Stimulated activated CD4-positive, alpha-beta T cell treated with anti-CD3 and anti-CD28 coated beads, Interleukin-2, amount 100 ng/mL, for 4 hours (primary cell): Measurements from ENCODE around the gene SMAD7.

Source experiments
- DNase-seq: peaks from one replicate; pipeline ENCODE4 v3.0.0-alpha.2; 2020; ENCODE audit warnings: low read depth

The SMAD7 gene

GRCh38 chr18:48893608-48894600 lies 56.9 kb downstream of the SMAD7 start:
- DNase-seq: no peak

GRCh38 chr18:48893061-48893607 lies 57.6 kb downstream of the SMAD7 start:
- DNase-seq: no peak

GRCh38 chr18:48892146-48892855 lies 58.5 kb downstream of the SMAD7 start:
- no peak for DNase-seq

GRCh38 chr18:48891721-48892120 lies 59.0 kb downstream of the SMAD7 start:
- no peak for DNase-seq

GRCh38 chr18:48889981-48890762 lies 60.6 kb downstream of the SMAD7 start:
- no peak for DNase-seq

GRCh38 chr18:48889115-48889941 lies 61.4 kb downstream of the SMAD7 start:
- no peak for DNase-seq

GRCh38 chr18:48888773-48889080 lies 62.0 kb downstream of the SMAD7 start:
- no peak for DNase-seq

GRCh38 chr18:48887905-48888772 lies 62.6 kb downstream of the SMAD7 start:
- DNase-seq: no peak

GRCh38 chr18:48887294-48887904 lies 63.4 kb downstream of the SMAD7 start:
- DNase-seq: no peak

GRCh38 chr18:48886520-48887293 lies 64.1 kb downstream of the SMAD7 start:
- no peak for DNase-seq

GRCh38 chr18:48885924-48886400 lies 64.8 kb downstream of the SMAD7 start:
- no peak for DNase-seq

- no peak for DNase-seq
Measured at GRCh38 chr18:48885266-48885923, 65.4 kb downstream of the SMAD7 start.

GRCh38 chr18:48884771-48885170 lies 66.0 kb downstream of the SMAD7 start:
- DNase-seq: no peak

- DNase-seq: no peak
Measured at GRCh38 chr18:48884306-48884705, 66.5 kb downstream of the SMAD7 start.

GRCh38 chr18:48882379-48882778 lies 68.4 kb downstream of the SMAD7 start:
- no peak for DNase-seq

GRCh38 chr18:48880931-48881330 lies 69.8 kb downstream of the SMAD7 start:
- DNase-seq: no peak

GRCh38 chr18:48879008-48879431 lies 71.7 kb downstream of the SMAD7 start:
- DNase-seq: no peak

GRCh38 chr18:48878471-48878870 lies 72.3 kb downstream of the SMAD7 start:
- DNase-seq: no peak
